ENCODE data around the gene DIRAS1.
"Not testable (repeated sequence)": the region's sequence is repeated elsewhere in the genome, so short reads cannot be mapped to it uniquely, and the experiment has no call there.

The DIRAS1 gene

DNA sequence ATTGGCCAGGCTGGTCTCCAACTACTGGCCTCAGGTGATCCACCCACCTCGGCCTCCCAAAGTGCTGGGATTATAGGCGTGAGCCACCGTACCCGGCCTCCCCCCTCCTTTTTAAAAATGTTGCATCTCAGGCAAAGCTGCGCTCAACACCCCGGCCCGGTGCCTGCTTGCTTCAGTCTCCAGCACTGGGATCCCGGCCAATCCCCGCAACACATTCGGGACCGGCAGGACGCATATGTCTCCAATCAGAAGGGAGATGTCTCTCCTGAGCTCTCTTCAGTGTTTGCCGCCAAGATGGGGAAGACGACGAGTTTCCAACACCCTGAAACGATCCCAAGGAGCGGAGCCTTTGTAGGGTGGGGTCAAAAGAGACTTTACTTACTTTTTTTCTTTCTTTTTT, 34.8 kb downstream of the DIRAS1 start:
- DNase-seq (ENCODE audit: low read depth): no peak
- TF ChIP-seq, protein P1, sequence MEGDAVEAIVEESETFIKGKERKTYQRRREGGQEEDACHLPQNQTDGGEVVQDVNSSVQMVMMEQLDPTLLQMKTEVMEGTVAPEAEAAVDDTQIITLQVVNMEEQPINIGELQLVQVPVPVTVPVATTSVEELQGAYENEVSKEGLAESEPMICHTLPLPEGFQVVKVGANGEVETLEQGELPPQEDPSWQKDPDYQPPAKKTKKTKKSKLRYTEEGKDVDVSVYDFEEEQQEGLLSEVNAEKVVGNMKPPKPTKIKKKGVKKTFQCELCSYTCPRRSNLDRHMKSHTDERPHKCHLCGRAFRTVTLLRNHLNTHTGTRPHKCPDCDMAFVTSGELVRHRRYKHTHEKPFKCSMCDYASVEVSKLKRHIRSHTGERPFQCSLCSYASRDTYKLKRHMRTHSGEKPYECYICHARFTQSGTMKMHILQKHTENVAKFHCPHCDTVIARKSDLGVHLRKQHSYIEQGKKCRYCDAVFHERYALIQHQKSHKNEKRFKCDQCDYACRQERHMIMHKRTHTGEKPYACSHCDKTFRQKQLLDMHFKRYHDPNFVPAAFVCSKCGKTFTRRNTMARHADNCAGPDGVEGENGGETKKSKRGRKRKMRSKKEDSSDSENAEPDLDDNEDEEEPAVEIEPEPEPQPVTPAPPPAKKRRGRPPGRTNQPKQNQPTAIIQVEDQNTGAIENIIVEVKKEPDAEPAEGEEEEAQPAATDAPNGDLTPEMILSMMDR (IDR thresholded peaks at IDR 0.05; ENCODE audit: low read length, missing control alignments): no peak
- no peak overlapping the region for H3K4me3 ChIP-seq (replicated peaks; ENCODE audit: low read depth, low read length)

DNA sequence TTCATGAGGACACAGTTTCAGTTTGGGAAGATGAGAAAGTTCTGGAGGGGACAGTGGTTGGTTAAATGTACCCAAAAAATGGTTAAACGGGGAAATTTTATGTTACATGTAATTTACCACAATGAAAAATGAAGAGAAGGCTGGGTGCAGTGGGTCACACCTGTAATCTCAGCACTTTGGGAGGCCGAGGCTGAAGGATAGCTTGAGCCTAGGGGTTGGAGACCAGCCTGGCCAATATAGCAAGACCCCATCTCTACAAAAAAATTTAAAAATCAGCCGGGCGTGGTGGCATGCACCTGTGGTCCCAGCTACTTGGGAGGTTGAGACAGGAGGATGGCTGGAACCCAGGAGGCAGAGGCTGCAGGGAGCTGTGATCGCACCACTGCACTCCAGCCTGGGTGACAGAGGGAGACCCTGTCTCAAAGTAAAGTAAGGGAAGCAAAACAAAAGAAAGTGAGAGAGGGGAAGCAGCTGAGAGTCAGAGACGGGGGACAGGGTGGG, 35.9 kb downstream of the DIRAS1 start:
- DNase-seq (ENCODE audit: low read depth): no peak
- TF ChIP-seq, protein P1 (IDR thresholded peaks at IDR 0.05; ENCODE audit: low read length, missing control alignments): no peak
- H3K4me3 ChIP-seq (replicated peaks; ENCODE audit: low read depth, low read length): no peak overlapping the region

DNA sequence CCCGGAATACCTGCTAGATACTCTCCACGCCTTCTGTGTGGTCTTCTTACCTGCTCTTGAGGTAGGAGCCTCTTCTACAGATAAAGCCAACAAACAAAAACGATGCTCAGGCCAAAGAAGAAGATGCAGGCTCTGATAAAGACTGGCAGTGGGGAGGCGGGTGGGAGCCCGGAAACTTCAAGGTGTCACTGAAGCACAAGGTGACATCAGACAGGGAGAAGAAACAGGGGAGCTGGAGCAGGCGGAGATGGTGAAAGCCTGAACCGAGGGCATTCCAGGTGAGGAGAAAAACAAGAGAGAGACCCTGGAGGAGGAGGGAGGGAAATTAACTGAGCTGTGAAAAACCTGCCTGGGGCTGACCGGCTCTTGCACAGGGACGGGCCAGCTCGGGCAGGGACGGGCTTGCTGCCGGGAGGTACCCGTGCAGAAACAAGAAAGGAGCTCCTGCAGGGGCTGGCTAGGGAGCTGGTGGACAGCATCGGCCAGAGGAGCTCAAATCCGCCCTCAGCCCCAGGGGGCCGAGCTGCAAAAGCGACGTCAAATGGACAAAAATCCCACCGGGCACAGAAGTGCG, 37.7 kb downstream of the DIRAS1 start:
- H3K4me3 ChIP-seq (replicated peaks; ENCODE audit: low read depth, low read length): no peak overlapping the region
- DNase-seq (ENCODE audit: low read depth): no peak
- TF ChIP-seq, protein P1 (IDR thresholded peaks at IDR 0.05; ENCODE audit: low read length, missing control alignments): no peak

DNA sequence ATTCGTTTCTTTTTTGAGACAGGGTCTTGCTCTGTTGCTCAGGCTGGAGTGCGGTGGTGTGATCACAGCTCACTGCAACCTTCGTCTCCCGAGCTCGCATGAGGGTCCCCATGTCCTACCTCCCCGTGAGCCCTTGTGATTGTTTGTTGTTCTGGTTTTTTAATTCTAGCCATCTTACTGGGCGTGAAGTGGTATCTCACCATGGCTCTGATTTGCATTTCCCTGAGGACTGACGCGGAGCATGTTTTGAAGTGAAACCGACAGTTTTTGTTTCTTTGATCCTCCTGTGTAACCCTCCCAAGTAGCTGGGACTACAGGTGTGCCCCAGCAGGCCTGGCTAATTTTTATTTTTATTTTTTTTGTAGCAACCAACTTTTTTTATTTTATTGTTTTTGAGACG, 40.4 kb downstream of the DIRAS1 start:
- no peak overlapping the region for H3K4me3 ChIP-seq (replicated peaks; ENCODE audit: low read depth, low read length)
- no peak for DNase-seq (ENCODE audit: low read depth)
- TF ChIP-seq, protein P1 (IDR thresholded peaks at IDR 0.05; ENCODE audit: low read length, missing control alignments): no peak

DNA sequence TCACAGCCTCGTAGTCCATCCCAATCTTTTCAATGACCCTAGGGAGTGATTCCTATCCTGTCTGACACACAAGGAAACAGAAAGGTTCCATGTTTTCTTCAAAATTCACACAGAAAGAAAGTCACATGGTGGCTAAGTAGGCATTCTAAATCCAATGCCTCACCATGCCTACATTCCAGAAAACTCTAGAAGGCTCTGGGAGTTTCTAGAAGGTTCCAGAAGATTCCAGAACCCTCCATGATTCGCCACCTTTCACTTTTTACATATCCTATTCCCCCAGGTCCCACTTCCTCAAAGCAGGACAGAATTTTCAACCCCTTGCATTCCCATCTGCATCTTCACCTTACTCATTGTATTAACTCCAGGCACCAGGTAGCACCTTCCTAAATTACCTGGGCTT, 41.7 kb downstream of the DIRAS1 start:
- H3K4me3 ChIP-seq (replicated peaks; ENCODE audit: low read depth, low read length): no peak overlapping the region
- TF ChIP-seq, protein P1 (IDR thresholded peaks at IDR 0.05; ENCODE audit: low read length, missing control alignments): no peak
- DNase-seq (ENCODE audit: low read depth): no peak

DNA sequence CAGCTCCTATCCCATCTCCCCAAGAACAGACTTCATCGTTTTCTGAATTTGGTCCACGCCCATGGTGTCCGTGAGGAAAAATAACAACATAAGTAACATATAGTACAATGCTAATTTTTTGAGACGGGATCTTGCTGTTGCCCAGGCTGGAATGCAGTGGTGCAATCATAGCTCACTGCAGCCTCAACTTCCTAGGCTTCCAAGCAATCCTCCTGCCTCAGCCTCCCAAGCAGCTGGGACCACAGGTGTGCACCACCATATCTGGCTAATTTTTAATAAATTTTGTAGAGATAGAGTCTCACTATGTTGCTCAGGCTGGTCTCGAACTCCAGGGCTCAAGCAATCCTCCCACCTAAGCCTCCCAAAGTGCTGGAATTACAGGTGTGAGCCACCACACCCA, 42.2 kb downstream of the DIRAS1 start:
- DNase-seq (ENCODE audit: low read depth); H3K4me3 ChIP-seq (replicated peaks; ENCODE audit: low read depth, low read length): not testable (repeated sequence)

DNA sequence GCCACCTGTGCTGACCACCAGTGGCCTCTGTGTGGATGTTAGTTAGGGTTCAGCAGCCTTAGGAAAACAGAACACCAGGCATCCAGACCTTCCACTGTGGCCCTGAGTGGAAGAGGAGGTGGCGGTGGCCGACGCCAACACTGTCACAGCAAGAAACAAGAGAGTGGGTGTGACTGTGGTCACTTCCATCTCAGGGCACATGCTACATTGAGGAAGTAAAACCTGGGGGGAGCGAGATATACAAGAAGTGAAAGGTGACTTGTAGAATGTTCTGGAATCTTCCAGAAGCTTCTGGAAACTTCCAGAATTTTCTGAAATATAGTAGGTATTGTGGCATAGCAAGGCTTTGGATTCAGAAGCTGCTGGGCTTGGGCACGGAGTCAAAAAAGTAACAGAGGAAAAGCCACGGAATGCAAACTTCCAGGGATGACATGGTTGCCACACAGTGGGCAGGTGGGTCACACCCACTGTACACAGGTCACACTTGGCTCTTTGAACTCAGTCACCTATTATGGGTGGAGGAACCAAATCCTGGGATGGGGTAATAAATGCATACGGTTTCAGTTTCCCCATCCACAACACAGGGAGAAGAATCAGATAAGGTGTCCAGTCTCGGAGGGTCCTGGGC, 43.0 kb downstream of the DIRAS1 start:
- H3K4me3 ChIP-seq (replicated peaks; ENCODE audit: low read depth, low read length): no peak overlapping the region
- TF ChIP-seq, protein P1 (IDR thresholded peaks at IDR 0.05; ENCODE audit: low read length, missing control alignments): no peak

More for the DNA sequence above, 43.0 kb downstream of the DIRAS1 start:
- no peak for DNase-seq (ENCODE audit: low read depth)

Data from fibroblast of pulmonary artery (primary cell).